Measurements from ENCODE around the gene HK3.

- TF ChIP-seq SP1 (CRISPR knock-in tag; conservative IDR thresholded peaks at IDR 0.05) (no peak), CTCF (IDR thresholded peaks at IDR 0.05) (no peak), MYBL2 (CRISPR knock-in tag; IDR thresholded peaks at IDR 0.05) (no peak), ZNF121 (CRISPR knock-in tag; IDR thresholded peaks at IDR 0.05) (no peak), USF2 (CRISPR knock-in tag; IDR thresholded peaks at IDR 0.05) (no peak), ZNF232 (CRISPR knock-in tag; IDR thresholded peaks at IDR 0.05) (no peak), GTF2I (CRISPR knock-in tag; conservative IDR thresholded peaks at IDR 0.05) (no peak), CREM (CRISPR knock-in tag; IDR thresholded peaks at IDR 0.05) (no peak), ZNF512 (CRISPR knock-in tag; IDR thresholded peaks at IDR 0.05; ENCODE audit: borderline replicate concordance) (no peak), NFE2L1 (CRISPR knock-in tag; IDR thresholded peaks at IDR 0.05) (no peak), ZBTB43 (CRISPR knock-in tag; IDR thresholded peaks at IDR 0.05) (no peak), CREB1 (CRISPR knock-in tag; IDR thresholded peaks at IDR 0.05) (no peak), JUN (CRISPR knock-in tag; IDR thresholded peaks at IDR 0.05) (no peak), ATF2 (CRISPR knock-in tag; IDR thresholded peaks at IDR 0.05; ENCODE audit: borderline replicate concordance, low read depth) (no peak)
Observed at GRCh38 chr5:176874198-176874780, 24.9 kb downstream of the HK3 start.

Measured in WTC11 (cell line).